ENCODE data around the gene DOK3.

DNA sequence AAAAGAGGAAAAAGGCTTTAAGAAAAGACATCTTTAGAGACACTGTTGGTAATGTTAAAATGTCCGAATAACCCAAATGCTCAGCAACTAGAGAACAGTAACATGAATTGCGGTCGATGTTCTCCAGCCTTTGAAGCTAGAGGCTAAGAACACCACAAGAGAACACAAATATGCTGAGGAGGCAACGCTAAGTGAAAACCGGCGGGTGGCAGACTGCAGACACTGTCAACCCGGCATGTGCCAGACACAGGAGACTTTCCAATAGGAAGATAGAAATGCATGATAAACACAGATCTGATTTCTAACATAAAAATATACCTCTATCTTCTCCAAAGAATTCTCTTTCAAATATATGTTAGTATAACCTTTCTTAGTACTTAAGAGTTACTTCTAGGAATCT is 25.5 kb upstream of the DOK3 start:
- TF ChIP-seq, protein P1, sequence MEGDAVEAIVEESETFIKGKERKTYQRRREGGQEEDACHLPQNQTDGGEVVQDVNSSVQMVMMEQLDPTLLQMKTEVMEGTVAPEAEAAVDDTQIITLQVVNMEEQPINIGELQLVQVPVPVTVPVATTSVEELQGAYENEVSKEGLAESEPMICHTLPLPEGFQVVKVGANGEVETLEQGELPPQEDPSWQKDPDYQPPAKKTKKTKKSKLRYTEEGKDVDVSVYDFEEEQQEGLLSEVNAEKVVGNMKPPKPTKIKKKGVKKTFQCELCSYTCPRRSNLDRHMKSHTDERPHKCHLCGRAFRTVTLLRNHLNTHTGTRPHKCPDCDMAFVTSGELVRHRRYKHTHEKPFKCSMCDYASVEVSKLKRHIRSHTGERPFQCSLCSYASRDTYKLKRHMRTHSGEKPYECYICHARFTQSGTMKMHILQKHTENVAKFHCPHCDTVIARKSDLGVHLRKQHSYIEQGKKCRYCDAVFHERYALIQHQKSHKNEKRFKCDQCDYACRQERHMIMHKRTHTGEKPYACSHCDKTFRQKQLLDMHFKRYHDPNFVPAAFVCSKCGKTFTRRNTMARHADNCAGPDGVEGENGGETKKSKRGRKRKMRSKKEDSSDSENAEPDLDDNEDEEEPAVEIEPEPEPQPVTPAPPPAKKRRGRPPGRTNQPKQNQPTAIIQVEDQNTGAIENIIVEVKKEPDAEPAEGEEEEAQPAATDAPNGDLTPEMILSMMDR (conservative IDR thresholded peaks at IDR 0.05; ENCODE audit: low read length), result no peak
- no peak for TF ChIP-seq EZH2phosphoT487 (IDR thresholded peaks at IDR 0.05; ENCODE audit: borderline replicate concordance)
